ENCODE data around the gene BOD1L1.

Gene BOD1L1

DNA sequence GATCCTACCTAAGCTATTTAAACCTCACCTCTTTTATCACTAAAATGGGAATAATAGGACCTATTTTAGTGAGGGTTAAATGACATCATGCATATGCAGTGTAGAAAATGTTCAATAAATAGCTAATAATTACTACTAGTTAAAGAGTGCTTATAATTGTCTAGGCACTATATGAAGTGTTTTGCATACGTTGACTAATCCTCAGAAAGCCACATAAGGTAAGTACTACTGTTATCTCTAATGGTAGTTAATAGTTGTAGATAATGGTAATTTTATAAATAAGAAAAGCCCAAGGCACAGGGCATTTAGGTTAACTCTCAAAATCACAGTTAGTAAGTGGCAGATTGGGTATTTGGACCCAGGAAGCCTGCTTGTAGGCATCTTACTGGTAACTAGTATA, 47.4 kb upstream of the BOD1L1 start:
- ChIA-PET CTCF (interaction anchor here (0.5 kb wide), 1 partner anchor 21 kb away, joined by 3 read pairs; no protein-coding TSS in a partner anchor), POLR2A (no interaction called here)
- H3K4me3 ChIP-seq (ENCODE audit: low read depth, low read length) = no peak overlapping the region
- H3K36me3 ChIP-seq (ENCODE audit: control insufficient read depth in 2 of 2, insufficient read depth in 1 of 2, low read length in 2 of 2) = no peaks in the 10 kb centered on the region
- H3K9me3 ChIP-seq (ENCODE audit: control insufficient read depth, insufficient read depth, low read depth, low read length) = no peaks in the 10 kb centered on the region
- H3K4me1 ChIP-seq (ENCODE audit: control insufficient read depth, insufficient read depth, low read length) = no peaks in the 10 kb centered on the region
- H3K27ac ChIP-seq (ENCODE audit: extremely low read depth, low read depth, low read length) = no peak overlapping the region
- TF ChIP-seq ZNF560 (tag by site-specific recombination; IDR thresholded peaks at IDR 0.05; ENCODE audit: borderline replicate concordance) (no peak), ZNF664 (tag by site-specific recombination; IDR thresholded peaks at IDR 0.05) (no peak)

DNA sequence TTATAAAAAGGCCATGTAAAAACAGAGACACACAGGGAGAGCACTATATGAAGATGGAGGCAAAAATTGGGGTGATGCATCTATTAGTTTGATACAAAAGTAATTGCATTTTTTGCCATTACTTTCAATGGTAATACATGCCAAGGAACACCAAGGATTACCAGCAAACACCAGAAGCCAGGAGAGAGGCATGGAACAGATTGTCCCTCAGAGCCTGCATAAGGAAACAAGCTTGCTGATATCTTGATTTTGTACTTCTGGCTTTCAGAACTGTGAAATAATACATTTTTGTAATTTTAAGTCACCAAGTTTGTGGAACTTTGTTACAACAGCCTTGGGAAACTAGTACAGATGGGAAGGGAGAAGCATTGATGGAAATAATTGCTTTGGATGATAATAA, 45.6 kb upstream of the BOD1L1 start:
- H3K27ac ChIP-seq (ENCODE audit: extremely low read depth, low read depth, low read length) = no peak overlapping the region
- no peak overlapping the region for H3K4me3 ChIP-seq (ENCODE audit: low read depth, low read length)

More for the DNA sequence above, 45.6 kb upstream of the BOD1L1 start:
- Histone ChIP-seq H3K9me3 (ENCODE audit: control insufficient read depth, insufficient read depth, low read depth, low read length) (no peaks in the 10 kb centered on the region), H3K4me1 (ENCODE audit: control insufficient read depth, insufficient read depth, low read length) (no peaks in the 10 kb centered on the region), H3K36me3 (ENCODE audit: control insufficient read depth in 2 of 2, insufficient read depth in 1 of 2, low read length in 2 of 2) (no peaks in the 10 kb centered on the region)
- ChIA-PET CTCF (interaction anchor here (0.8 kb wide), 1 partner anchor 17 kb away, joined by 4 read pairs; no protein-coding TSS in a partner anchor), POLR2A (no interaction called here)
- TF ChIP-seq ZNF2 (tag by site-specific recombination; IDR thresholded peaks at IDR 0.05) (no peak), ZNF76 (tag by site-specific recombination; IDR thresholded peaks at IDR 0.05; ENCODE audit: borderline replicate concordance, low read depth) (no peak), YY1 (tag by site-specific recombination; IDR thresholded peaks at IDR 0.05) (no peak), ZNF521 (tag by site-specific recombination; IDR thresholded peaks at IDR 0.05) (no peak), TRIM28 (IDR thresholded peaks at IDR 0.05; ENCODE audit: borderline replicate concordance, low read length) (no peak)
- TF ChIP-seq, protein P1, sequence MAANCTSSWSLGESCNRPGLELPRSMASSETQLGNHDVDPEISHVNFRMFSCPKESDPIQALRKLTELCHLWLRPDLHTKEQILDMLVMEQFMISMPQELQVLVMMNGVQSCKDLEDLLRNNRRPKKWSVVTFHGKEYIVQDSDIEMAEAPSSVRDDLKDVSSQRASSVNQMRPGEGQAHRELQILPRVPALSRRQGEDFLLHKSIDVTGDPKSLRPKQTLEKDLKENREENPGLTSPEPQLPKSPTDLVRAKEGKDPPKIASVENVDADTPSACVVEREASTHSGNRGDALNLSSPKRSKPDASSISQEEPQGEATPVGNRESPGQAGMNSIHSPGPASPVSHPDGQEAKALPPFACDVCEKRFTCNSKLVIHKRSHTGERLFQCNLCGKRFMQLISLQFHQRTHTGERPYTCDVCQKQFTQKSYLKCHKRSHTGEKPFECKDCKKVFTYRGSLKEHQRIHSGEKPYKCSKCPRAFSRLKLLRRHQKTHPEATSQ (tag by site-specific recombination; IDR thresholded peaks at IDR 0.05) = no peak
- TF ChIP-seq, protein P2, sequence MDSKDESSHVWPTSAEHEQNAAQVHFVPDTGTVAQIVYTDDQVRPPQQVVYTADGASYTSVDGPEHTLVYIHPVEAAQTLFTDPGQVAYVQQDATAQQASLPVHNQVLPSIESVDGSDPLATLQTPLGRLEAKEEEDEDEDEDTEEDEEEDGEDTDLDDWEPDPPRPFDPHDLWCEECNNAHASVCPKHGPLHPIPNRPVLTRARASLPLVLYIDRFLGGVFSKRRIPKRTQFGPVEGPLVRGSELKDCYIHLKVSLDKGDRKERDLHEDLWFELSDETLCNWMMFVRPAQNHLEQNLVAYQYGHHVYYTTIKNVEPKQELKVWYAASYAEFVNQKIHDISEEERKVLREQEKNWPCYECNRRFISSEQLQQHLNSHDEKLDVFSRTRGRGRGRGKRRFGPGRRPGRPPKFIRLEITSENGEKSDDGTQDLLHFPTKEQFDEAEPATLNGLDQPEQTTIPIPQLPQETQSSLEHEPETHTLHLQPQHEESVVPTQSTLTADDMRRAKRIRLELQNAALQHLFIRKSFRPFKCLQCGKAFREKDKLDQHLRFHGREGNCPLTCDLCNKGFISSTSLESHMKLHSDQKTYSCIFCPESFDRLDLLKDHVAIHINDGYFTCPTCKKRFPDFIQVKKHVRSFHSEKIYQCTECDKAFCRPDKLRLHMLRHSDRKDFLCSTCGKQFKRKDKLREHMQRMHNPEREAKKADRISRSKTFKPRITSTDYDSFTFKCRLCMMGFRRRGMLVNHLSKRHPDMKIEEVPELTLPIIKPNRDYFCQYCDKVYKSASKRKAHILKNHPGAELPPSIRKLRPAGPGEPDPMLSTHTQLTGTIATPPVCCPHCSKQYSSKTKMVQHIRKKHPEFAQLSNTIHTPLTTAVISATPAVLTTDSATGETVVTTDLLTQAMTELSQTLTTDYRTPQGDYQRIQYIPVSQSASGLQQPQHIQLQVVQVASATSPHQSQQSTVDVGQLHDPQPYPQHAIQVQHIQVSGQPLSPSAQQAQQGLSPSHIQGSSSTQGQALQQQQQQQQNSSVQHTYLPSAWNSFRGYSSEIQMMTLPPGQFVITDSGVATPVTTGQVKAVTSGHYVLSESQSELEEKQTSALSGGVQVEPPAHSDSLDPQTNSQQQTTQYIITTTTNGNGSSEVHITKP (tag by site-specific recombination; IDR thresholded peaks at IDR 0.05) = no peak
- TF ChIP-seq, protein P3, sequence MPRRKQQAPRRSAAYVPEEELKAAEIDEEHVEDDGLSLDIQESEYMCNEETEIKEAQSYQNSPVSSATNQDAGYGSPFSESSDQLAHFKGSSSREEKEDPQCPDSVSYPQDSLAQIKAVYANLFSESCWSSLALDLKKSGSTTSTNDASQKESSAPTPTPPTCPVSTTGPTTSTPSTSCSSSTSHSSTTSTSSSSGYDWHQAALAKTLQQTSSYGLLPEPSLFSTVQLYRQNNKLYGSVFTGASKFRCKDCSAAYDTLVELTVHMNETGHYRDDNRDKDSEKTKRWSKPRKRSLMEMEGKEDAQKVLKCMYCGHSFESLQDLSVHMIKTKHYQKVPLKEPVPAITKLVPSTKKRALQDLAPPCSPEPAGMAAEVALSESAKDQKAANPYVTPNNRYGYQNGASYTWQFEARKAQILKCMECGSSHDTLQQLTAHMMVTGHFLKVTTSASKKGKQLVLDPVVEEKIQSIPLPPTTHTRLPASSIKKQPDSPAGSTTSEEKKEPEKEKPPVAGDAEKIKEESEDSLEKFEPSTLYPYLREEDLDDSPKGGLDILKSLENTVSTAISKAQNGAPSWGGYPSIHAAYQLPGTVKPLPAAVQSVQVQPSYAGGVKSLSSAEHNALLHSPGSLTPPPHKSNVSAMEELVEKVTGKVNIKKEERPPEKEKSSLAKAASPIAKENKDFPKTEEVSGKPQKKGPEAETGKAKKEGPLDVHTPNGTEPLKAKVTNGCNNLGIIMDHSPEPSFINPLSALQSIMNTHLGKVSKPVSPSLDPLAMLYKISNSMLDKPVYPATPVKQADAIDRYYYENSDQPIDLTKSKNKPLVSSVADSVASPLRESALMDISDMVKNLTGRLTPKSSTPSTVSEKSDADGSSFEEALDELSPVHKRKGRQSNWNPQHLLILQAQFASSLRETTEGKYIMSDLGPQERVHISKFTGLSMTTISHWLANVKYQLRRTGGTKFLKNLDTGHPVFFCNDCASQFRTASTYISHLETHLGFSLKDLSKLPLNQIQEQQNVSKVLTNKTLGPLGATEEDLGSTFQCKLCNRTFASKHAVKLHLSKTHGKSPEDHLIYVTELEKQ (tag by site-specific recombination; IDR thresholded peaks at IDR 0.05; ENCODE audit: borderline replicate concordance) = no peak
- TF ChIP-seq, protein P4, sequence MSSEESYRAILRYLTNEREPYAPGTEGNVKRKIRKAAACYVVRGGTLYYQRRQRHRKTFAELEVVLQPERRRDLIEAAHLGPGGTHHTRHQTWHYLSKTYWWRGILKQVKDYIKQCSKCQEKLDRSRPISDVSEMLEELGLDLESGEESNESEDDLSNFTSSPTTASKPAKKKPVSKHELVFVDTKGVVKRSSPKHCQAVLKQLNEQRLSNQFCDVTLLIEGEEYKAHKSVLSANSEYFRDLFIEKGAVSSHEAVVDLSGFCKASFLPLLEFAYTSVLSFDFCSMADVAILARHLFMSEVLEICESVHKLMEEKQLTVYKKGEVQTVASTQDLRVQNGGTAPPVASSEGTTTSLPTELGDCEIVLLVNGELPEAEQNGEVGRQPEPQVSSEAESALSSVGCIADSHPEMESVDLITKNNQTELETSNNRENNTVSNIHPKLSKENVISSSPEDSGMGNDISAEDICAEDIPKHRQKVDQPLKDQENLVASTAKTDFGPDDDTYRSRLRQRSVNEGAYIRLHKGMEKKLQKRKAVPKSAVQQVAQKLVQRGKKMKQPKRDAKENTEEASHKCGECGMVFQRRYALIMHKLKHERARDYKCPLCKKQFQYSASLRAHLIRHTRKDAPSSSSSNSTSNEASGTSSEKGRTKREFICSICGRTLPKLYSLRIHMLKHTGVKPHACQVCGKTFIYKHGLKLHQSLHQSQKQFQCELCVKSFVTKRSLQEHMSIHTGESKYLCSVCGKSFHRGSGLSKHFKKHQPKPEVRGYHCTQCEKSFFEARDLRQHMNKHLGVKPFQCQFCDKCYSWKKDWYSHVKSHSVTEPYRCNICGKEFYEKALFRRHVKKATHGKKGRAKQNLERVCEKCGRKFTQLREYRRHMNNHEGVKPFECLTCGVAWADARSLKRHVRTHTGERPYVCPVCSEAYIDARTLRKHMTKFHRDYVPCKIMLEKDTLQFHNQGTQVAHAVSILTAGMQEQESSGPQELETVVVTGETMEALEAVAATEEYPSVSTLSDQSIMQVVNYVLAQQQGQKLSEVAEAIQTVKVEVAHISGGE (tag by site-specific recombination; conservative IDR thresholded peaks at IDR 0.05; ENCODE audit: low read depth) = no peak
